Activated T-cell treated with anti-CD3 and anti-CD28 coated beads, Interleukin-2, amount 50 U/mL, for 4 hours (primary cell): Measurements from ENCODE around the gene LMO7. TPM values are rescaled to one million over a fixed set of nuclear protein-coding genes. Genes with fewer than 3 reads are reported as not detected.
"Not testable (repeated sequence)": the region's sequence is repeated elsewhere in the genome, so short reads cannot be mapped to it uniquely, and the experiment has no call there.

Experiments
- ATAC-seq, 2 donors: fragments of 200-7000 bp; cut with Tn5 transposase; one replicate each; pipeline ENCODE4 v1.10.0; 2021
- DNase-seq: peaks from one replicate; pipeline ENCODE4 v3.0.0-alpha.2; 2020
- H3K27me3 Mint-ChIP-seq: one replicate; pipeline ENCODE4 v1.8.0; 2021; ENCODE audit warnings: low read depth, mixed read lengths
- H3K36me3 Mint-ChIP-seq: one replicate; pipeline ENCODE4 v1.8.0; 2022; ENCODE audit warnings: mixed read lengths; ENCODE audit not compliant: insufficient read depth
- H3K4me1 Mint-ChIP-seq: one replicate; pipeline ENCODE4 v1.8.0; 2021; ENCODE audit warnings: low read depth, mixed read lengths
- H3K4me3 Mint-ChIP-seq: one replicate; pipeline ENCODE4 v1.8.0; 2021; ENCODE audit warnings: mild to moderate bottlenecking, moderate library complexity, mixed read lengths
- H3K9me3 Mint-ChIP-seq: one replicate; pipeline ENCODE4 v1.8.0; 2021; ENCODE audit warnings: mixed read lengths
- total RNA-seq, 3 donors: library from RNA; stranded (reverse); gene quantifications; one replicate each; pipeline ENCODE4 v1.2.1, GENCODE V29; 2021

The LMO7 gene
- total RNA-seq, 3 donors from 2014 or later = 4.2 to 5.9 (median 4.3) TPM

DNA sequence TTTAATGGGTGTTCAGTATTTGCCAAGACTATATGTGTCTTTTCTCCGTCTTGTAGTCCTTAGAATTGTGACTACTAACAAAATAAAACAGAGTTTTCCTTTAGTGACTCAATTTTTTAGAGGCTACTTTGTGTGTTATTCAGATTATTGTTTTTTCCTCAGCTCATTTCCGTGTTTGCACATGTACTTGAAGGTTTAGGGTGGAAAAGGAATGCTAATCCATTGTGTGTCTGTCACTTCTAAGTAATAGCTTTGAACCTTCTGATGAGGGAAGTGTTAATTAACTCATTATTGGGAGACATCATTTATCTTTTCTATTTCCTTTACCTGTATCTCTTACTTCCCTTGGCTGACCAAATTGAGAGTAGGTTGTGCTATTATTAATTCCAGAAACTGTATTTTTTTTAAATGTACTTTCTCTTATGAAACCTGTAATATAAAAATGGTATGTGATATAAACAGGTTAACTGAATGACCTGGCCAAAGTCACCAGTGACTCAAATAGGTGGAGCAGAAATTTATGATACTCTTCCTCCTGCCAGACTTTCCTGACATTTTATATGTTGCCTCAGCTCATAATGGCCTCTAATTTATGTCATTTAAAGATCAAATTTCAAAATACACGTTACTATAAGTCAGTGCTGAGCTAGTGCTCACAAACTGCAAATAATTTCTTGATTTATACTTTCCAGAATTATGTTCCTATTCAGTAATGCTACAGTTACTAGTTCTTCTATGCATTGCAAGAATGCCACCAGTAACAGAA lies 88.8 kb downstream of the LMO7 start:
- ATAC-seq = no peak
- Mint-ChIP-seq H3K36me3 (peaks cover 4% of the 10 kb centered on the region), H3K4me1 (no peaks in the 10 kb centered on the region)

DNA sequence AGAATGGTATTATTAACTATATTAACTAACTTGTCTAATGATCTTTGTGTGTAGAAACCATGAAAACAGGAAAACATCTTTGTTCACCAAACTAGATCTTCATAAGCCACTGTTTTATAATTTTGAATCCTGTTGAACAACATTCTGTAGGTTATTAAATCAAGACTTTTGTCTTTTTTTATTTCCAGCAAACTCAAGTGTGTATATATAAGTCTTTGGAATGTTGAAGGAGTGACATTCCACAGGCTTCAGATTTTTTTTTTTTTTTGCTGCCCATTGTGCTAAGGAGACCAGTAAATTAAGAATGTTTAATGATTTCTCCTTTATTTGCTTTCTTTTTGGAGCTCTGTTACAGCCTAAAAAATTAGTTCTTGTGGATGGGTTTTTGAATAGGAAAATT lies 89.6 kb downstream of the LMO7 start:
- H3K36me3 Mint-ChIP-seq = peaks cover 6% of the 10 kb centered on the region
- no peaks in the 10 kb centered on the region for H3K4me1 Mint-ChIP-seq
- H3K4me3 Mint-ChIP-seq = no peak overlapping the region
- H3K27me3 Mint-ChIP-seq = no peaks in the 10 kb centered on the region
- DNase-seq = no peak
- ATAC-seq = no peak
- peaks cover 5% of the 10 kb centered on the region for H3K9me3 Mint-ChIP-seq

More for the DNA sequence above, 88.8 kb downstream of the LMO7 start:
- Mint-ChIP-seq H3K9me3 (peaks cover 5% of the 10 kb centered on the region), H3K4me3 (no peak overlapping the region), H3K27me3 (no peaks in the 10 kb centered on the region)
- no peak for DNase-seq

DNA sequence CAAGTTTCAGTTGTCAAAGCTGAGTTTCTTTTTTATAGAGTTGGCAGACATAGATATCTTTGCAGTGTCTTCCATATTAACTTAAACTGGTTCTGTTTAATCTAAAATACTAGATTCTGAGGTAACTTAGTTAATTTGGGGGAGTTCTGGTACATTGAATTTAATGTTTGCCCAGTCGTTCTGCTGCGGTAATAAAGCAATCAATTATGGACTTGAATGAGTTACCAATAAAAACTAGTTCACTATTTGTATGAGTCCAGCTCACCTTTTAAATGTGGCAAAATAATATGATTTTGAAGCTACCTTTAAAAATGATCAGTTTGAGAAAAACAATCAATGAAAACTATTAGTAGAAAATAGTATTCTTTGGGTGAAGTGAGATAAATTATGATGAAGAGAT lies 90.2 kb downstream of the LMO7 start:
- ATAC-seq = no peak
- peaks cover 5% of the 10 kb centered on the region for H3K9me3 Mint-ChIP-seq
- no peak overlapping the region for H3K4me3 Mint-ChIP-seq
- no peaks in the 10 kb centered on the region for H3K4me1 Mint-ChIP-seq
- no peak for DNase-seq
- no peaks in the 10 kb centered on the region for H3K27me3 Mint-ChIP-seq
- peaks cover 6% of the 10 kb centered on the region for H3K36me3 Mint-ChIP-seq

DNA sequence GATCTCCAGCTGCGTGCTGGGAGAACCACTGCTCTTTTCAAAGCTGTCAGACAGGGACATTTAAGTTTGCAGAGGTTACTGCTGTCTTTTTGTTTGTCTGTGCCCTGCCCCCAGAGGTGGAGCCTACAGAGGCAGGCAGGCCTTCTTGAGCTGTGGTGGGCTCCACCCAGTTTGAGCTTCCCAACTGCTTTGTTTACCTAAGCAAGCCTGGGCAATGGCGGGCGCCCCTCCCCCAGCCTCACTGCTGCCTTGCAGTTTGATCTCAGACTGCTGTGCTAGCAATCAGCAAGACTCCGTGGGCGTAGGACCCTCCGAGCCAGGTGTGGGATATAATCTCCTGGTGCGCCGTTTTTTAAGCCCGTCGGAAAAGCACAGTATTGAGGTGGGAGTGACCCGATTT lies 97.0 kb downstream of the LMO7 start:
- Mint-ChIP-seq H3K36me3 (peaks cover 20% of the 10 kb centered on the region), H3K9me3 (peaks cover 10% of the 10 kb centered on the region)
- H3K27me3 Mint-ChIP-seq, DNase-seq, H3K4me3 Mint-ChIP-seq, ATAC-seq, H3K4me1 Mint-ChIP-seq: not testable (repeated sequence)

DNA sequence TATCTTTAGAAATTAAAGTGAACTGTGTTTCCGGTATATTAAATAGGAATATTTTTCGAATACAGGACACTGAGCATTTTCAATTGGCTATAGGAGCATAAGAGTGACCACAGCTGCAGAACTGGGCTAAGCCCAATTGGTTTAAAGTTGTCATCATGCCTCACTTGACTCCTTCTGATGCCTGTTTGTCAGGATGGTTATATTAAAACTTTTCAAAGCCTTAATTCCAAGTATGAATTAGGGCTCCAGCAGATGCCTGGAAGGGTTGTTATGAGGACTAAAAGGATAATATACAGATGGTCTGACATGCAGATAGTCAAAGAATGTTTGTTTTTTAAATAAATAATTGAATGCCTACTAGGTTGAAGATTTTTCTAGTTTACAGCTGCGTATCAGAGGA lies 100.0 kb downstream of the LMO7 start:
- Mint-ChIP-seq H3K36me3 (peaks cover 15% of the 10 kb centered on the region), H3K4me1 (peaks cover 4% of the 10 kb centered on the region), H3K4me3 (no peak overlapping the region), H3K9me3 (peaks cover 10% of the 10 kb centered on the region), H3K27me3 (no peaks in the 10 kb centered on the region)
- DNase-seq (no peak), ATAC-seq (no peak)

DNA sequence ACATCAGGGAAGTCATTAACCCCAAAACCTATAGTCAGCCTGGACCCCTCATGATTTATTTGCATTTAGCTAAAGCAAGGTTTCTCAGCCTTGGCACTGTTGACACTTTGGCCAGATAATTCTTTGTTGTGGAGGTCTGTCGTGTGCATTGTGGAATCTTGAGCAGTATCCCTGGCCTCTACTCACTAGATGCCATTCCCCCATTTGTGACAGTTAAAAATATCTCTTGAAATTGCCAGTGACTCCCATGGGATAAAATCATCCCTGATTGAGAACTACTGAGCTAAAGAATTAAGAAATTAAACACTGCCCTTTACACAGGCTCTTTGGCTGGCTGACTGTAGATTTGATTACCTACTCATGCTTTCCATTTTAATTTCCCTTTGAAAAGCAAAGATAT lies 102.7 kb downstream of the LMO7 start:
- peaks cover 4% of the 10 kb centered on the region for H3K4me1 Mint-ChIP-seq
- peaks cover 14% of the 10 kb centered on the region for H3K36me3 Mint-ChIP-seq
- ATAC-seq (no peak), DNase-seq (no peak)
- H3K4me3 Mint-ChIP-seq = no peak overlapping the region
- no peaks in the 10 kb centered on the region for H3K27me3 Mint-ChIP-seq
- H3K9me3 Mint-ChIP-seq = peaks cover 10% of the 10 kb centered on the region

DNA sequence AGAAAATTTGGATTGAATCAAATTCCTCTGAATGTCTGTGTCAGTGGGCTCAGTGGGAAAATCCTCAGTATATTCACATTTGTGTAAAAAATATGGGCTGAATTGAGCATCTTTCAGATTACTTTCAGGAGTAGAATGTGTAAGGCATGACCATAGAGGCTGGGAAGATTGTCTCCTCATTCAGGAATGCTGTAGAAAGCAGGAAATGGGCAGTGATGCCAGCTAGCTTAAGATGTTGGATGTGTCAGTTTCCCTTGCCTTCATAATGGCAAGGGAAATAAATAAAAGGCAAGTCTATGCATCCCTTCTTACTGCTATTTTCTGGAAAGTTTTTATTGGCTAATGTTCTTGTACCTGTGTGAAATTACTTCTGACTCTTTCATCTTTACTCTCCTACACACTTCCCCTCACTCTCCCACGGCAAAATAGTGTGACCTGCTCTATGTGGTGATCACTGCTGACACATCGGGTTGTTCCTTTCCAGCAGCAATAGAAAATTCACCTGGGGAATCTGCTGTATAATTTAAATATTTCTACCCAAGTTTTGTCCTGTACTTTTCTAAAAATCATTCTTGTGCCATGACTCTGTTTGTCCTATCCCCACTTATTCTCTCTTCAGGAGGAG lies 103.2 kb downstream of the LMO7 start:
- Mint-ChIP-seq H3K9me3 (peaks cover 10% of the 10 kb centered on the region), H3K36me3 (peaks cover 12% of the 10 kb centered on the region), H3K4me1 (peaks cover 4% of the 10 kb centered on the region), H3K4me3 (no peak overlapping the region), H3K27me3 (no peaks in the 10 kb centered on the region)
- ATAC-seq (no peak), DNase-seq (no peak)

DNA sequence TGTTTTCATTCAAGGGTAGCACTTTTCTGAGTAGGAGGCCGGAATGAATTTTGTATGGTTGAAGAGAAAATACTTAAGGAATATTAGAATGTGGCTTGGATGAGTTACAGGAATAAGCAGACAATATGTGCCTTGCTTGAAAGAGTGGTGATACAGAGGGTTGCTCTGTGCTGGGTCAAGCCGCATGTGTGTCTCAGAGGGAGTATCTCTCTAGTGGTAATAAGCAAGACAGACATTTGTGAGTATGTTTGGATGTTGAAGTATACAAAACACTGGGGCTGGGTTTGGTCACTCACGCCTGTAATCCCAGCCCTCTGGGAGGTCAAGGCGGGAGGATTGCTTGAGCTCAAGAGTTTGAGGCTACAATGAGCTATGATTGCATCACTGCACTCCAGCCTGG lies 103.9 kb downstream of the LMO7 start:
- ATAC-seq = no peak
- no peaks in the 10 kb centered on the region for H3K27me3 Mint-ChIP-seq
- no peak for DNase-seq

DNA sequence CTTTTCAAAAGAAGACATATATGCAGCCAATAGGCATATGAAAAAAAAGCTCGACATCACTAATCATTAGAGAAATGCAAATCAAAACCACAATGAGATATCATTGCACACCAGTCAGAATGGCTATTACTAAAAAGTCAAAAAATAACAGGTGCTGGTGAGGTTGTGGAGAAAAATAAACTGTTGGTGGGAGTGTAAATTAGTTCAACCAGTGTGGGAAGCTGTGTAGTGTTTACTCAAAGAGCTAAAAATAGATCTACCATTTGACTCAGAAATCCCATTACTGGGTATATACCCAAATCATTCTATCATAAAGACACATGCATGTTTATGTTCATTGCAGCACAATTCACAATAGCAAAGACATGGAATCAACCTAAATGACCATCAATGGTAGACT lies 106.9 kb downstream of the LMO7 start:
- DNase-seq, H3K4me1 Mint-ChIP-seq, H3K27me3 Mint-ChIP-seq, H3K4me3 Mint-ChIP-seq, ATAC-seq: not testable (repeated sequence)
- Mint-ChIP-seq H3K36me3 (peaks cover 12% of the 10 kb centered on the region), H3K9me3 (peaks cover 16% of the 10 kb centered on the region)

More for the DNA sequence above, 103.9 kb downstream of the LMO7 start:
- Mint-ChIP-seq H3K9me3 (peaks cover 13% of the 10 kb centered on the region), H3K4me3 (no peak overlapping the region), H3K4me1 (peaks cover 4% of the 10 kb centered on the region), H3K36me3 (peaks cover 12% of the 10 kb centered on the region)

DNA sequence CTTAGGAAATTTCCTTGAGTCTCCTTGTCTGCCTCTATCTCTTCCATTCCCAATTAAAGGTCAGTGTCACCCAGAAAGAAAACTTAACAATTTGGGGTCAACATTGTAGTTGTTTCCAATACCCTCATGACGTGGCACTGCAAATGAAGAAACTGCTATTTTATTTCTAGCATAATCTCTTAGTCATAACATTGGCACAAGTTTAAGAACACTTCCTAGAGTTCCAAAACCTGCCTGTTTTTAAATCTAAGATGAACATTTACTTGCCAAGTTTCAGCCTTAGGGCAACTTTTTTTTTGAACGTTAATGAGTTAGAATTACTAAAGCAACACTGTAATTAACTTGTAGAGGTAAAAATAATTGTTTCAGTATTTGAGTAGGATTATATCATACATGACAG lies 108.0 kb downstream of the LMO7 start:
- Mint-ChIP-seq H3K9me3 (peaks cover 16% of the 10 kb centered on the region), H3K4me1 (peaks cover 4% of the 10 kb centered on the region), H3K4me3 (no peak overlapping the region), H3K27me3 (no peaks in the 10 kb centered on the region), H3K36me3 (peaks cover 12% of the 10 kb centered on the region)
- DNase-seq (no peak), ATAC-seq (no peak)

DNA sequence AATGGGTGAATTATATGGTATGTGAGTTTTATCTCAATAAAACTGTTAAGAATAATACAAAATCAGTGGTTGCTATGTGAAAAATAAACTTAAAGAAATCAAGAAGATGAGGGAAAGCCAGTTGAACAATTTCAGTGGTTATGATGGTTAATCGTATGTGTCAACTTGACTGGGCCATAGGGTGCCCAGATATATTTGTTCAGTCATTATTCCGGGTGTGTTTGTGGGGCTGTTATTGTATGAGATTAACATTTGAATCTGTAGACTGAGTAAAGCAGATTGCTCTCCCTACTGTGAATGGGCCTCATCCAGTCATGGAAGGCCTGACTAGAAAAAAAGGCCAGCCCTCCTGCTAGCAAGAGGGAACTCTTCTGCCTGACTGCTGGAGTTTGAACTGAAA lies 109.3 kb downstream of the LMO7 start:
- no peaks in the 10 kb centered on the region for H3K27me3 Mint-ChIP-seq
- H3K9me3 Mint-ChIP-seq = peaks cover 16% of the 10 kb centered on the region
- H3K4me1 Mint-ChIP-seq = no peaks in the 10 kb centered on the region
- H3K36me3 Mint-ChIP-seq = peaks cover 12% of the 10 kb centered on the region
- DNase-seq = no peak
- no peak overlapping the region for H3K4me3 Mint-ChIP-seq
- no peak for ATAC-seq

DNA sequence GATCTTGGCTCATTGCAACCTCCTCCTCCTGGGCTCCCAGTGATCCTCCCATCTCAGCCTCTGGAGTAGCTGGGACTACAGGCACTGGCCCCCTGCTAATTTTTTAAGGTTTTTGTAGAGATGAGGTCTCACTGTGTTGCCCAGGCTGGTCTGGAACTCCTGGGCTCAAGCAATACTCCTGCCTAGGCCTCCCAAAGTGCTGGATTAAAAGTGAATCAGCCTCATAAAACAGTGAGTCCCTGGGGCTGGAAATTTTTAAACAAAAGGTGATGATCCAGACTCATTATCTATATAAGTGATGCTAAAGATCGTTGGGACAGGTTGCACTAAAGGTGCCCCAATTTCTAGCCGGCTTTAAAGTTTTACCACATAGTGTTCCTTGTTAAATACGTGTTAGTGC lies 112.7 kb downstream of the LMO7 start:
- Mint-ChIP-seq H3K4me3 (no peak overlapping the region), H3K36me3 (no peaks in the 10 kb centered on the region), H3K27me3 (no peaks in the 10 kb centered on the region), H3K9me3 (peaks cover 10% of the 10 kb centered on the region), H3K4me1 (no peaks in the 10 kb centered on the region)
- DNase-seq (no peak), ATAC-seq (no peak)

DNA sequence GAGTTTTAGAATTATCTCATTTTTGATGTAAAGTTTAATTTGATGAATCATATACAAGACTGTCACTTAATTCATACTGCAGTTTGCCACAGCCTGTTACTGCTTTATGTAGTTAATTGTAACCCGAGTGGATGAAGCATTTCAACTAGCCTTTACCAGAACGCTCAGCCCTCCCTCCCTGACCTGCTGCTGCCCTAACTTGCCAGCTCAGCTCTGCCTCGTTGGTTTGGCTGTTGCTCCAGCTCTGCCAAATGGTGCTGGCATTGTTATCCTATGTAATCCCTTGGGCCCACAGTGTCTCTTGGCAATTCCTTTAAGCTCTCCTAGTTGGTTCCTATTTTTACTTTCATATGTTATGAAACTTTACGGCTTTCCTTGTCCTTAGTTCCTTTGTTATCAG lies 113.3 kb downstream of the LMO7 start:
- Mint-ChIP-seq H3K9me3 (peaks cover 14% of the 10 kb centered on the region), H3K36me3 (no peaks in the 10 kb centered on the region), H3K27me3 (no peaks in the 10 kb centered on the region), H3K4me3 (no peak overlapping the region), H3K4me1 (no peaks in the 10 kb centered on the region)
- DNase-seq (no peak), ATAC-seq (no peak)

DNA sequence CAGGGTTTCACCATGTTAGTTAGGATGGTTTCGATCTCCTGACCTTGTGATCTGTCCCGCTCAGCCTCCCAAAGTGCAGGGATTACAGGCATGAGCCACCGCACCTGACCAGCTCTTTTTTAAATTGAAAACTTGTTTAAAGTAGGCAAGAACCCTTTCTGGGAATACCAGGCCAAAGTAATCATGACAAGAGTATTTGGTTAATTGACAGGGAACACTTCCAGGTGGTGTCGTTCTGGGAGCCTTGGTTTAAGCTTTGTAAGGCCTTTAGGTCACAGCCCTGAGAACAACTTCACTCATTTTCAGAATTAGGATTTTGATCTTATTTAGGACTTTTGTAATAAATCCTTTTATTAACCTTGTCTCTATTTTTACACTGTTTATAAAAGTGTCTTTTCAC lies 115.2 kb downstream of the LMO7 start:
- Mint-ChIP-seq H3K27me3 (no peaks in the 10 kb centered on the region), H3K4me1 (peaks cover 7% of the 10 kb centered on the region), H3K9me3 (peaks cover 7% of the 10 kb centered on the region), H3K36me3 (no peaks in the 10 kb centered on the region), H3K4me3 (no peak overlapping the region)
- ATAC-seq (no peak), DNase-seq (no peak)

DNA sequence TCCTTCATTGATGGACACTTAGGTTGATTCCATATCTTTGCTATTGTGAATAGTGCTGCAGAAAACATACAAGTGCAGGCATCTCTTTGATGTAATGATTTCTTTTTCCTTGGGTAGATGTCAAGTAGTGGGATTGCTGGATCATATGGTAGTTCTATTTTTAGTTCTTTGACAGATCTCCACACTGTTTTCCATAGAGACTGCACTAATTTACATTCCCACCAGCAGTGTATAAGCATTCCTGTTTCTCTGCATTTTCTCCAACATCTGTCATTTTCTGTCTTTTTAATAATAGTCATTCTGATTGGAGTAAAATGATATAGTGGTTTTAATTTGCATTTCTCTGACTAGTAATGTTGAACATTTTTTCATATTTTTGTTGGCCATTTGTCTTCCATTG lies 116.7 kb downstream of the LMO7 start:
- Mint-ChIP-seq H3K9me3 (peaks cover 7% of the 10 kb centered on the region), H3K4me3 (no peak overlapping the region), H3K36me3 (no peaks in the 10 kb centered on the region), H3K27me3 (no peaks in the 10 kb centered on the region), H3K4me1 (peaks cover 22% of the 10 kb centered on the region)
- DNase-seq (no peak), ATAC-seq (no peak)
